Immature natural killer cell (primary cell): Measurements from ENCODE around the gene LRIG2. TPM values are rescaled to one million over a fixed set of nuclear protein-coding genes. Genes with fewer than 3 reads are reported as not detected.
"Not testable (repeated sequence)": the region's sequence is repeated elsewhere in the genome, so short reads cannot be mapped to it uniquely, and the experiment has no call there.

Source experiments
- DNase-seq, 3 donors: peaks; one replicate each; pipeline ENCODE4 v3.0.0; 2022; ENCODE audit warnings: mixed read lengths in 1 of 3
- H3K27ac Mint-ChIP-seq, 6 donors: one replicate each; pipeline ENCODE4 v1.8.0; 2020; ENCODE audit warnings: mixed read lengths in 6 of 6, mild to moderate bottlenecking in 5 of 6, inconsistent platforms in 4 of 6, moderate library complexity in 3 of 6
- H3K27me3 Mint-ChIP-seq, 3 donors: one replicate each; pipeline ENCODE4 v1.8.0; 2020 to 2021; ENCODE audit warnings: low read depth in 3 of 3, mild to moderate bottlenecking in 3 of 3, mixed read lengths in 3 of 3, moderate library complexity in 3 of 3, inconsistent platforms in 1 of 3
- H3K36me3 Mint-ChIP-seq, 3 donors: one replicate each; pipeline ENCODE4 v1.8.0; 2020; ENCODE audit warnings: mixed read lengths in 3 of 3, inconsistent platforms in 2 of 3, mild to moderate bottlenecking in 2 of 3
- H3K4me1 Mint-ChIP-seq, 2 donors: one replicate each; pipeline ENCODE4 v1.8.0; 2020; ENCODE audit warnings: inconsistent platforms in 2 of 2, mild to moderate bottlenecking in 2 of 2, mixed read lengths in 2 of 2, moderate library complexity in 1 of 2
- H3K4me3 Mint-ChIP-seq, 5 donors: one replicate each; pipeline ENCODE4 v1.8.0; 2020; ENCODE audit warnings: mild to moderate bottlenecking in 5 of 5, mixed read lengths in 5 of 5, inconsistent platforms in 3 of 5, moderate library complexity in 3 of 5
- H3K9me3 Mint-ChIP-seq, 6 donors: one replicate each; pipeline ENCODE4 v1.8.0; 2020; ENCODE audit warnings: mild to moderate bottlenecking in 6 of 6, mixed read lengths in 6 of 6, inconsistent platforms in 4 of 6, moderate library complexity in 3 of 6
- polyA plus RNA-seq, 3 donors: library from polyadenylated mRNA; unstranded; fragments of 300-500 nt; fragmentation: Illumina TruSeq; gene quantifications; one replicate each; pipeline ENCODE4 v1.2.3, GENCODE V29; 2021

LRIG2 gene
- polyA plus RNA-seq, 3 donors from 2014 or later, result 2.4 to 6.1 (median 5.5) TPM

- peak overlapping the region in 1 of 6 donors; percentile 6 for H3K27ac Mint-ChIP-seq
- not testable (repeated sequence) for DNase-seq, H3K4me3 Mint-ChIP-seq, H3K9me3 Mint-ChIP-seq, H3K36me3 Mint-ChIP-seq, H3K27me3 Mint-ChIP-seq
- H3K4me1 Mint-ChIP-seq, result peaks cover 46 to 52% of the 10 kb centered on the region in 2 donors
Measured at GRCh38 chr1:113043144-113043488, 29.9 kb upstream of the LRIG2 start.

- DNase-seq, result peak; percentile 35 to 45 (median 36)
- peak overlapping the region; percentile 78 to 96 (median 90) for H3K27ac Mint-ChIP-seq
- H3K4me3 Mint-ChIP-seq, result peak overlapping the region; percentile 62 to 88 (median 79)
- peaks cover 59 to 65% of the 10 kb centered on the region in 2 donors for H3K4me1 Mint-ChIP-seq
- no peaks in the 10 kb centered on the region for H3K9me3 Mint-ChIP-seq
- no peaks in the 10 kb centered on the region for H3K36me3 Mint-ChIP-seq
- peaks cover 0 to 5% (median 3%) of the 10 kb centered on the region in 3 donors for H3K27me3 Mint-ChIP-seq
Measured at GRCh38 chr1:113046569-113046968, 26.4 kb upstream of the LRIG2 start.

- H3K4me3 Mint-ChIP-seq, result peak overlapping the region in 1 of 5 donors; percentile 2
- peaks cover 48 to 50% of the 10 kb centered on the region in 2 donors for H3K4me1 Mint-ChIP-seq
- no peaks in the 10 kb centered on the region for H3K9me3 Mint-ChIP-seq
- peak overlapping the region in 5 of 6 donors; percentile 22 to 96 (median 64) for H3K27ac Mint-ChIP-seq
- no peak for DNase-seq
- H3K27me3 Mint-ChIP-seq, result peaks cover 0 to 2% (median 1%) of the 10 kb centered on the region in 3 donors
- no peaks in the 10 kb centered on the region for H3K36me3 Mint-ChIP-seq
Measured at GRCh38 chr1:113048064-113048463, 24.9 kb upstream of the LRIG2 start.

- H3K27me3 Mint-ChIP-seq, result peaks cover 0 to 2% (median 0%) of the 10 kb centered on the region in 3 donors
- H3K27ac Mint-ChIP-seq, result peak overlapping the region; percentile 65 to 91 (median 84)
- H3K4me3 Mint-ChIP-seq, result peak overlapping the region in 4 of 5 donors; percentile 39 to 61 (median 46)
- no peaks in the 10 kb centered on the region for H3K36me3 Mint-ChIP-seq
- H3K9me3 Mint-ChIP-seq, result no peaks in the 10 kb centered on the region
- no peak for DNase-seq
- H3K4me1 Mint-ChIP-seq, result peaks cover 44 to 52% of the 10 kb centered on the region in 2 donors
Measured at GRCh38 chr1:113053344-113054126, 19.5 kb upstream of the LRIG2 start.

GRCh38 chr1:113055570-113055969, 17.4 kb upstream of the LRIG2 start:
- Mint-ChIP-seq H3K4me1 (peaks cover 37 to 46% of the 10 kb centered on the region in 2 donors), H3K4me3 (no peak overlapping the region), H3K9me3 (no peaks in the 10 kb centered on the region), H3K27ac (peak overlapping the region in 2 of 6 donors; percentile 1 to 6), H3K27me3 (peaks cover 0 to 2% (median 0%) of the 10 kb centered on the region in 3 donors), H3K36me3 (no peaks in the 10 kb centered on the region)
- DNase-seq, result no peak

- H3K27ac Mint-ChIP-seq, result peak overlapping the region in 4 of 6 donors; percentile 13 to 77 (median 50)
- peaks cover 31 to 41% of the 10 kb centered on the region in 2 donors for H3K4me1 Mint-ChIP-seq
- no peaks in the 10 kb centered on the region for H3K9me3 Mint-ChIP-seq
- H3K36me3 Mint-ChIP-seq, result no peaks in the 10 kb centered on the region
- peaks cover 0 to 5% (median 0%) of the 10 kb centered on the region in 3 donors for H3K27me3 Mint-ChIP-seq
- no peak for DNase-seq
- H3K4me3 Mint-ChIP-seq, result peak overlapping the region in 1 of 5 donors; percentile 30
Measured at GRCh38 chr1:113057006-113057405, 16.0 kb upstream of the LRIG2 start.

GRCh38 chr1:113058941-113059706, 13.9 kb upstream of the LRIG2 start:
- H3K27me3 Mint-ChIP-seq, result peaks cover 0 to 2% (median 0%) of the 10 kb centered on the region in 3 donors
- H3K27ac Mint-ChIP-seq, result peak overlapping the region in 2 of 6 donors; percentile 51 to 57
- H3K9me3 Mint-ChIP-seq, result no peaks in the 10 kb centered on the region
- no peak overlapping the region for H3K4me3 Mint-ChIP-seq
- H3K36me3 Mint-ChIP-seq, result no peaks in the 10 kb centered on the region
- DNase-seq, result no peak
- peaks cover 22 to 28% of the 10 kb centered on the region in 2 donors for H3K4me1 Mint-ChIP-seq

- H3K27ac Mint-ChIP-seq, H3K27me3 Mint-ChIP-seq, H3K9me3 Mint-ChIP-seq, H3K36me3 Mint-ChIP-seq, DNase-seq, H3K4me1 Mint-ChIP-seq, H3K4me3 Mint-ChIP-seq: not testable (repeated sequence)
Measured at GRCh38 chr1:113063456-113063855, 9.5 kb upstream of the LRIG2 start.

- no peak for DNase-seq
- no peaks in the 10 kb centered on the region for H3K9me3 Mint-ChIP-seq
- H3K27me3 Mint-ChIP-seq, result peaks cover 0 to 3% (median 0%) of the 10 kb centered on the region in 3 donors
- peak overlapping the region; percentile 96 to 99 (median 99) for H3K4me3 Mint-ChIP-seq
- H3K27ac Mint-ChIP-seq, result peak overlapping the region; percentile 88 to 98 (median 93)
- peaks cover 41 to 42% of the 10 kb centered on the region in 2 donors for H3K4me1 Mint-ChIP-seq
- H3K36me3 Mint-ChIP-seq, result no peaks in the 10 kb centered on the region
Measured at GRCh38 chr1:113072141-113072756, 749 bp upstream of the LRIG2 start.

- Mint-ChIP-seq H3K4me1 (peaks cover 38 to 42% of the 10 kb centered on the region in 2 donors), H3K27ac (peak overlapping the region; percentile 88 to 98 (median 93)), H3K9me3 (no peaks in the 10 kb centered on the region), H3K27me3 (peaks cover 0 to 3% (median 0%) of the 10 kb centered on the region in 3 donors), H3K4me3 (peak overlapping the region; percentile 96 to 99 (median 99)), H3K36me3 (peaks cover 4 to 8% (median 4%) of the 10 kb centered on the region in 3 donors)
- DNase-seq, result no peak
Measured at GRCh38 chr1:113073479-113073950, 517 bp downstream of the LRIG2 start.

- Mint-ChIP-seq H3K4me3 (peak overlapping the region; percentile 96 to 99 (median 99)), H3K4me1 (peaks cover 38 to 42% of the 10 kb centered on the region in 2 donors), H3K27ac (peak overlapping the region; percentile 88 to 98 (median 93)), H3K9me3 (no peaks in the 10 kb centered on the region), H3K36me3 (peaks cover 4 to 8% (median 4%) of the 10 kb centered on the region in 3 donors), H3K27me3 (peaks cover 0 to 3% (median 0%) of the 10 kb centered on the region in 3 donors)
- DNase-seq, result no peak
Measured at GRCh38 chr1:113074237-113074636, 1.2 kb downstream of the LRIG2 start.

- H3K4me3 Mint-ChIP-seq, H3K9me3 Mint-ChIP-seq, H3K27me3 Mint-ChIP-seq, DNase-seq: not testable (repeated sequence)
- Mint-ChIP-seq H3K36me3 (peaks cover 7 to 13% (median 10%) of the 10 kb centered on the region in 3 donors), H3K27ac (peak overlapping the region in 1 of 6 donors; percentile 23), H3K4me1 (peaks cover 32 to 44% of the 10 kb centered on the region in 2 donors)
Measured at GRCh38 chr1:113077978-113078377, 5.0 kb downstream of the LRIG2 start.

- H3K27me3 Mint-ChIP-seq, result no peaks in the 10 kb centered on the region
- H3K4me1 Mint-ChIP-seq, result peaks cover 19 to 57% of the 10 kb centered on the region in 2 donors
- no peak overlapping the region for H3K27ac Mint-ChIP-seq
- no peaks in the 10 kb centered on the region for H3K9me3 Mint-ChIP-seq
- peaks cover 2 to 13% (median 4%) of the 10 kb centered on the region in 3 donors for H3K36me3 Mint-ChIP-seq
- no peak overlapping the region for H3K4me3 Mint-ChIP-seq
- DNase-seq, result no peak
Measured at GRCh38 chr1:113086541-113086940, 13.5 kb downstream of the LRIG2 start.
